Measurements from ENCODE around the gene PPP2R2C.

Gene PPP2R2C

GRCh38 chr4:6494431-6495295 lies 22.2 kb upstream of the PPP2R2C start:
- DNase-seq (ENCODE audit: low read depth in 4 of 4, low spot score in 1 of 4): no peak

GRCh38 chr4:6493658-6494304 lies 21.4 kb upstream of the PPP2R2C start:
- no peak for DNase-seq (ENCODE audit: low read depth in 4 of 4, low spot score in 1 of 4)

- DNase-seq (ENCODE audit: low read depth in 4 of 4, low spot score in 1 of 4): no peak
Measured at GRCh38 chr4:6492861-6493657, 20.6 kb upstream of the PPP2R2C start.

GRCh38 chr4:6492027-6492590 lies 19.7 kb upstream of the PPP2R2C start:
- no peak for DNase-seq (ENCODE audit: low read depth in 4 of 4, low spot score in 1 of 4)

- no peak for DNase-seq (ENCODE audit: low read depth in 4 of 4, low spot score in 1 of 4)
Measured at GRCh38 chr4:6491235-6491634, 18.8 kb upstream of the PPP2R2C start.

- no peak for DNase-seq (ENCODE audit: low read depth in 4 of 4, low spot score in 1 of 4)
Measured at GRCh38 chr4:6489927-6490326, 17.5 kb upstream of the PPP2R2C start.

GRCh38 chr4:6487466-6487865 lies 15.1 kb upstream of the PPP2R2C start:
- DNase-seq (ENCODE audit: low read depth in 4 of 4, low spot score in 1 of 4): no peak

- no peak for DNase-seq (ENCODE audit: low read depth in 4 of 4, low spot score in 1 of 4)
Measured at GRCh38 chr4:6480534-6481088, 8.2 kb upstream of the PPP2R2C start.

GRCh38 chr4:6478546-6479220 lies 6.3 kb upstream of the PPP2R2C start:
- no peak for DNase-seq (ENCODE audit: low read depth in 4 of 4, low spot score in 1 of 4)

- DNase-seq (ENCODE audit: low read depth in 4 of 4, low spot score in 1 of 4): no peak
Measured at GRCh38 chr4:6476893-6477292, 4.5 kb upstream of the PPP2R2C start.

GRCh38 chr4:6475492-6476020 lies 3.1 kb upstream of the PPP2R2C start:
- no peak for DNase-seq (ENCODE audit: low read depth in 4 of 4, low spot score in 1 of 4)

- DNase-seq (ENCODE audit: low read depth in 4 of 4, low spot score in 1 of 4): no peak
Measured at GRCh38 chr4:6474705-6475457, 2.5 kb upstream of the PPP2R2C start.

GRCh38 chr4:6474053-6474568 lies 1.7 kb upstream of the PPP2R2C start:
- no peak for DNase-seq (ENCODE audit: low read depth in 4 of 4, low spot score in 1 of 4)

- no peak for DNase-seq (ENCODE audit: low read depth in 4 of 4, low spot score in 1 of 4)
Measured at GRCh38 chr4:6473264-6474052, 1.0 kb upstream of the PPP2R2C start.

GRCh38 chr4:6472008-6472386 lies 417 bp downstream of the PPP2R2C start:
- DNase-seq (ENCODE audit: low read depth in 4 of 4, low spot score in 1 of 4): no peak

- no peak for DNase-seq (ENCODE audit: low read depth in 4 of 4, low spot score in 1 of 4)
Measured at GRCh38 chr4:6471307-6472007, 957 bp downstream of the PPP2R2C start.

GRCh38 chr4:6470502-6471306 lies 1.7 kb downstream of the PPP2R2C start:
- no peak for DNase-seq (ENCODE audit: low read depth in 4 of 4, low spot score in 1 of 4)
